Measurements from ENCODE around the gene SMAD9. TPM values are rescaled to one million over a fixed set of nuclear protein-coding genes. Genes with fewer than 3 reads are reported as not detected.
A peak's percentile ranks its signal among the peaks of the same experiment; 100 is the strongest.

SMAD9 gene
- total and polyA plus RNA-seq, 2 of the 13 experiments (the other 11 are each of a cell fraction or from before 2014, with no cell fraction given): 4.2 to 7.7 TPM

DNA sequence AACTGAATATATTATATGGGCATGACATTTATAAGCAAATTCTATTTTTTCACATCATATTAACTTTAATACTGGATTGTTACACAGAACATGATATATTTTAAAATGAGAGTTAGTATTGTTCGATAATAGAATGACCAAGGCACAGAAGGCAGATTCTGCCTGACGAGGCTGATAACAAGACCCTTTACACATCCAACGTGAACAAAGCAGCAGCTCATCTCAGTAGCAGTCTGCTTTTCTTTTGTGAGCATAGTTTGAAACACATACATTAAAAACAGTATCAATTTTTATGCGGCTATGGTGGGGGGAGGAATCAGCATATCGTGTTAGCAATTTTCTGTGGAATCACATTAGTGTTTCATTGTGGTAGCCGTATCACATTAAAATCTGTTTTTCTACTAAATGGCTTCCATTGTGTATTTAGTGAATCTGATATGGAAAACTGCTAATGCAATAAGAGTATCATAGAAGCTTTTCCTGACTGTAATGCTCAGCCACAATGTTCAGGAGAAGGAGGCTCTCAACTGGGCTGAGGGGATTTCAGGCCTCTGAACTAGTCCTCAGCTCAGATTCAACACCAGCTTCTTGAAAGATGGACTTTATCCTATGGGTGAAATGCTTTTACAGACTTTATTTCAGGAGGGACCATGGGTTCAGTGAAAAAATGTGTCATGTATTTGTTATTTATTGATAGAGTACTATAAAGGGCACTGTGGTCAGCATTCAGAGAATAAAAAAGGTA, 4.0 kb downstream of the SMAD9 start:
- intact Hi-C loops (cut with micrococcal nuclease; ENCODE audit: unreplicated experiment): no loop called here
- in situ Hi-C loops (cut with HindIII; ENCODE audit: extremely low pct_ligation_motif_present, low pct_unique_long_range_greater_than_20kb): no loop called here
- Histone ChIP-seq H3K4me3 (replicated peaks in 1 of 3; ENCODE audit: insufficient read depth in 1 of 3, low read depth in 2 of 3, low read length in 3 of 3) (no peak overlapping the region), H3K9me3 (ENCODE audit: low read length) (no peaks in the 10 kb centered on the region), H3K4me2 (ENCODE audit: low read depth, low read length) (peak overlapping the region; percentile 29; the same call in 1 of the 2 replicates), H2AFZ (ENCODE audit: low read length) (no peak overlapping the region), H4K20me1 (ENCODE audit: insufficient read depth, low read length) (no peaks in the 10 kb centered on the region), H3K79me2 (ENCODE audit: insufficient read depth, low read length) (peaks cover 55% of the 10 kb centered on the region), H3K9ac (ENCODE audit: insufficient read depth, low read depth, low read length) (no peak overlapping the region), H3K36me3 (replicated peaks in 1 of 2; ENCODE audit: control insufficient read depth in 1 of 2, insufficient read depth in 2 of 2, low read length in 2 of 2) (no peaks in the 10 kb centered on the region), H3K4me1 (ENCODE audit: insufficient read depth, low read length) (peaks cover 60% of the 10 kb centered on the region), H3K27me3 (ENCODE audit: control insufficient read depth in 1 of 2, insufficient read depth in 2 of 2, low read length in 2 of 2) (no peaks in the 10 kb centered on the region), H3K27ac (ENCODE audit: extremely low read length, insufficient read depth, low read length) (no peak overlapping the region)
- no TSS peak for BruUV-seq (replicated peaks)
- ATAC-seq: no peak
- no peak for DNase-seq (ENCODE audit: low spot score)
- CTCF ChIA-PET (ENCODE audit: low intra/inter-chr PET ratio, low total read pairs): no interaction called here
- TF ChIP-seq HMG20B (CRISPR knock-in tag; conservative IDR thresholded peaks at IDR 0.05) (no peak), SAFB2 (CRISPR knock-in tag; IDR thresholded peaks at IDR 0.05; ENCODE audit: borderline replicate concordance, low read depth) (no peak), ATF6 (CRISPR knock-in tag; conservative IDR thresholded peaks at IDR 0.05) (no peak), HDAC6 (IDR thresholded peaks at IDR 0.05; ENCODE audit: low read depth, low read length) (no peak), SALL1 (CRISPR knock-in tag; IDR thresholded peaks at IDR 0.05) (no peak), RFXAP (CRISPR knock-in tag; IDR thresholded peaks at IDR 0.05; ENCODE audit: borderline replicate concordance) (no peak), MBNL3 (CRISPR knock-in tag; conservative IDR thresholded peaks at IDR 0.05) (no peak), HDAC1 (CRISPR knock-in tag; IDR thresholded peaks at IDR 0.05) (no peak), ZNF317 (CRISPR knock-in tag; IDR thresholded peaks at IDR 0.05) (no peak), ZNF124 (CRISPR knock-in tag; IDR thresholded peaks at IDR 0.05) (no peak), JUN (CRISPR knock-in tag; IDR thresholded peaks at IDR 0.05) (no peak), XBP1 (CRISPR knock-in tag; IDR thresholded peaks at IDR 0.05) (no peak), ZNF513 (CRISPR knock-in tag; conservative IDR thresholded peaks at IDR 0.05) (no peak), NFIC (IDR thresholded peaks at IDR 0.05; ENCODE audit: low read length) (no peak), HCFC1 (IDR thresholded peaks at IDR 0.05; ENCODE audit: low read depth, low read length) (no peak)
- TF ChIP-seq, protein P1, sequence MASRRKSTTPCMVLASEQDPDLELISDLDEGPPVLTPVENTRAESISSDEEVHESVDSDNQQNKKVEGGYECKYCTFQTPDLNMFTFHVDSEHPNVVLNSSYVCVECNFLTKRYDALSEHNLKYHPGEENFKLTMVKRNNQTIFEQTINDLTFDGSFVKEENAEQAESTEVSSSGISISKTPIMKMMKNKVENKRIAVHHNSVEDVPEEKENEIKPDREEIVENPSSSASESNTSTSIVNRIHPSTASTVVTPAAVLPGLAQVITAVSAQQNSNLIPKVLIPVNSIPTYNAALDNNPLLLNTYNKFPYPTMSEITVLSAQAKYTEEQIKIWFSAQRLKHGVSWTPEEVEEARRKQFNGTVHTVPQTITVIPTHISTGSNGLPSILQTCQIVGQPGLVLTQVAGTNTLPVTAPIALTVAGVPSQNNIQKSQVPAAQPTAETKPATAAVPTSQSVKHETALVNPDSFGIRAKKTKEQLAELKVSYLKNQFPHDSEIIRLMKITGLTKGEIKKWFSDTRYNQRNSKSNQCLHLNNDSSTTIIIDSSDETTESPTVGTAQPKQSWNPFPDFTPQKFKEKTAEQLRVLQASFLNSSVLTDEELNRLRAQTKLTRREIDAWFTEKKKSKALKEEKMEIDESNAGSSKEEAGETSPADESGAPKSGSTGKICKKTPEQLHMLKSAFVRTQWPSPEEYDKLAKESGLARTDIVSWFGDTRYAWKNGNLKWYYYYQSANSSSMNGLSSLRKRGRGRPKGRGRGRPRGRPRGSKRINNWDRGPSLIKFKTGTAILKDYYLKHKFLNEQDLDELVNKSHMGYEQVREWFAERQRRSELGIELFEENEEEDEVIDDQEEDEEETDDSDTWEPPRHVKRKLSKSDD (CRISPR knock-in tag; IDR thresholded peaks at IDR 0.05; ENCODE audit: low read depth): no peak
- TF ChIP-seq, protein P2, sequence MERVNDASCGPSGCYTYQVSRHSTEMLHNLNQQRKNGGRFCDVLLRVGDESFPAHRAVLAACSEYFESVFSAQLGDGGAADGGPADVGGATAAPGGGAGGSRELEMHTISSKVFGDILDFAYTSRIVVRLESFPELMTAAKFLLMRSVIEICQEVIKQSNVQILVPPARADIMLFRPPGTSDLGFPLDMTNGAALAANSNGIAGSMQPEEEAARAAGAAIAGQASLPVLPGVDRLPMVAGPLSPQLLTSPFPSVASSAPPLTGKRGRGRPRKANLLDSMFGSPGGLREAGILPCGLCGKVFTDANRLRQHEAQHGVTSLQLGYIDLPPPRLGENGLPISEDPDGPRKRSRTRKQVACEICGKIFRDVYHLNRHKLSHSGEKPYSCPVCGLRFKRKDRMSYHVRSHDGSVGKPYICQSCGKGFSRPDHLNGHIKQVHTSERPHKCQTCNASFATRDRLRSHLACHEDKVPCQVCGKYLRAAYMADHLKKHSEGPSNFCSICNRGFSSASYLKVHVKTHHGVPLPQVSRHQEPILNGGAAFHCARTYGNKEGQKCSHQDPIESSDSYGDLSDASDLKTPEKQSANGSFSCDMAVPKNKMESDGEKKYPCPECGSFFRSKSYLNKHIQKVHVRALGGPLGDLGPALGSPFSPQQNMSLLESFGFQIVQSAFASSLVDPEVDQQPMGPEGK (CRISPR knock-in tag; IDR thresholded peaks at IDR 0.05): no peak
- WGBS (ENCODE audit: low lambda C conversion rate): 97% methylated on average over 6 of the region's 6 CpGs
- POLR2A ChIA-PET: interaction anchor here (1.1 kb wide), 1 partner anchor 33 kb away, joined by 3 read pairs; no protein-coding TSS in a partner anchor
- FAIRE-seq: no peak

All from HepG2 (cell line).